CD4-positive, alpha-beta T cell treated with Interleukin-17A for 1 hour (primary cell): ENCODE measurements around the gene FBXL3.
A peak's percentile ranks its signal among the peaks of the same experiment; 100 is the strongest.

Source experiments
- DNase-seq: peaks from one replicate; pipeline ENCODE4 v3.0.0-alpha.2; 2020

The FBXL3 gene, protein sequence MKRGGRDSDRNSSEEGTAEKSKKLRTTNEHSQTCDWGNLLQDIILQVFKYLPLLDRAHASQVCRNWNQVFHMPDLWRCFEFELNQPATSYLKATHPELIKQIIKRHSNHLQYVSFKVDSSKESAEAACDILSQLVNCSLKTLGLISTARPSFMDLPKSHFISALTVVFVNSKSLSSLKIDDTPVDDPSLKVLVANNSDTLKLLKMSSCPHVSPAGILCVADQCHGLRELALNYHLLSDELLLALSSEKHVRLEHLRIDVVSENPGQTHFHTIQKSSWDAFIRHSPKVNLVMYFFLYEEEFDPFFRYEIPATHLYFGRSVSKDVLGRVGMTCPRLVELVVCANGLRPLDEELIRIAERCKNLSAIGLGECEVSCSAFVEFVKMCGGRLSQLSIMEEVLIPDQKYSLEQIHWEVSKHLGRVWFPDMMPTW

DNA sequence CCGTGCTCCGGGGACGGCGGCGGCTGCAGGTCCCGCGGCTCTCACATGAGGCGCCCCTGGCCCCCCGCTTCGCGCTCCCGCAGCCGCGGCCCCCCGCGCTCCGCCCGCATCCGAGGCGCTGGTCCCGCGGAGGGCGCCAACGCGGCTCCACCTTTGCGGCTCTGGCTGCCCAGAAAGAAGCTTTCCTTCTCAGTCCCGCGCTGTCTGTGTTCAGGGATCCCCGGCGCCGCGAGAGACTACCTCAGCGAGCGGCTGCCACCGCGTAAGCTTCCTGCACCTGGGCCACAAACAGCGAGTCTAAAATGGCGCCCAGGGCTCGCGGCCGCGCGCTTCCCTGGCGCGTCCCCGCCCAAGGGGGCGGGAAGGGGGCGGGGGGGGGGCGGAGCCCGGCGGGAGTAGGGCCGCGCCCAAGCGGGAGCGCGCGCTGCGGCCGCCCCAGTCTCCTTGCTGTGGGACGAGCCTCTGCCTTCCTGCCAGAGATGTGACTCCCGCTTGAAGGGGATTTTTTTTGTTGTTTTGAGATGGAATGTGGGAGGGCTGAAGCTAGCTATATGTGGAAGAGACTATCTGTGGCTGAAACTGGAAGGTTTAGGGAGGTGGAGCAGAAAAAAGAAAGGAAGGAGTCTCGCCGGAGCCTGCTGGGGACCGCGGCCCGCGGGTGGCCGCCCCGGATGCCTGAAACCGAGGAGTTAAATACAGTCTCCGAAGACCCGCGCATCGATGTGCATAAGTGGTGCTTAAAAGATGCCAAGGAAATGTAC is at the start of gene FBXL3:
Gene FBXL3 (minus strand): TSS at position 299 of the 761 bp plus-strand sequence. CDS start 5,299 bp downstream, outside the sequence.
- DNase-seq, result peak; percentile 88

DNA sequence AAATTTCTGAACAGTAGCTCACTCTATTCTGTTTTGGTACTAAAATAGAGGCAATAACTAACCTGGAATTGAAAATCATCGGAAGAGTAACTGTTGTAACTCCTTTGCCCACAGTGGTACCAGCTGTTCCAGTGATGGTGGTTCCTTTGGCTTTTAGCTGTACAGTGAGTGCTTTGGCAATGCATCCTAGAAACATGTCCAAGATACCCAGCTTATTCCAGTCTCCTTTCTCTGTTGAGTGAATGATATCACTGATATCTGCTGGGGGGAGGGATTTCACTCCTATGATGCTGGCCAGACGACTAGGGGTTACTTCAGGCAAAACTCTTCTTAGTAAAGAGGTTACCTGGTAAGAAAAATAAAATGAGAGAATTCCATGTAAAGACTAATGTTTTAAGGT is 40.6 kb upstream of the FBXL3 start:
- no peak for DNase-seq

DNA sequence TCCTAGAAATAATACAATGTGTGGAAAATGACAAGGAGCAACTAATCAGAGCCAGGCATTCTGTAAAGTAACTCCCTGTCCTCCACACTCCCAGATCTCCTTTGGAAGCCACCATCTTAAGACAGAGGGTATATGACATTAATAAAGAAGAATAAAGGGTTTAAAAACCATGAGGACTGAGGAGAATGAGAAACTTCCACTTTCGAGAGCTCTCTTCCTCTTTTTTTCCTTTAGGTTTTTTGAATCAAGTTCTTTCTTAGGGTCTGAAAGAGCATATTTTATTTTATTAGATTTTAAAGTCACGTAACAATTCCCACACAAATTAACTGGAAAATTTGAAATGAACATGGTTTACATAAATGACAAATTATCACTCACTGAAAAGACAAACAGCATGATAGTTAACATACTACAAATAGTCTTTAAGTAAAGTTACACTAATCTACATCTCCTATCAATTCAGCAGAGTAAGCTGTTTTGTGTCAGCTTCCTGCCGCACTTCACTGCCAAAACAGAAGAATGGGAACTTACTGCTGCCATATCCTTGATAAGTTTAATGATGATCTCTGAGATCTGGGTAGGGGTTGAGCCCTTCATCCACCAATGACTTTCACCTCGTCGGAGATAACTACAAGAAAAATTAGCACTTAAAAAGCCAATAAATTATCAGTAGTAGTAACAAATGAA is 38.6 kb upstream of the FBXL3 start:
- no peak for DNase-seq

DNA sequence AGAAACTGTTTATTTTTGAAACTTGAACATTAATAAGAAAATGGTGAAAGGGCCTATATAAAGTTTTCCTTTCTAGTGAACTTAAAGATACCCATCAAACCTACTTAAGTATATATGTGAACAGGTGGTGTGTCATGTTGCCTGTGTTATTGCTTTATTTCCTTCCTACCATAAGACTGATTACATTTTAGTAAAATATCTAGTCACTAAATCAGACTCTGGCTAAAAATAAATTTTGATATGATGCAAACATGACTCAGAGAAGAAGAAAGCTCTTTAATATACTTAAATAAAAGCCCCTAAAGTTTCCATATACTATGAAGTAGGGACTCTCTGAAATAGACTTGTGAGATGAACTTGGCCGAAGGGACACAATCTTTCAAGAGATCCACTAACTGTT is 35.1 kb upstream of the FBXL3 start:
- DNase-seq, result no peak

DNA sequence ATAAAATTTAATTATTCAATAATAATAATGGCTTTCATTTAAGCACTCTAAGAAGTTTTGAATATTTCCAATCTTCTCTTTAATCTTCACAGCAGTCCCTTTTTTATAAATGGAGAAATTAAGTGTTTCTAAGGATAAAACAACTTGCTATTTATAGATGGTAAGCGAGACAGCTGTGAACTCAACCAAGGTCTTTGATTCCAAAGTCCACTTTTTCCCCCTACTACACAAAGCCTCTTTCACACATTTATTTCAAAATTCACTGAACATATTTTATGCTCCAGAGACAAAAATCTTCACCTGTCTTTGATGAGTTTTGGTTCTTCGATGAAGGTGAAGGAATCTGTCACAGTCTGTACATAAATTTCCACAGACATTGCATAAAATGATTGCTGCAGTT is 34.4 kb upstream of the FBXL3 start:
- DNase-seq, result no peak

DNA sequence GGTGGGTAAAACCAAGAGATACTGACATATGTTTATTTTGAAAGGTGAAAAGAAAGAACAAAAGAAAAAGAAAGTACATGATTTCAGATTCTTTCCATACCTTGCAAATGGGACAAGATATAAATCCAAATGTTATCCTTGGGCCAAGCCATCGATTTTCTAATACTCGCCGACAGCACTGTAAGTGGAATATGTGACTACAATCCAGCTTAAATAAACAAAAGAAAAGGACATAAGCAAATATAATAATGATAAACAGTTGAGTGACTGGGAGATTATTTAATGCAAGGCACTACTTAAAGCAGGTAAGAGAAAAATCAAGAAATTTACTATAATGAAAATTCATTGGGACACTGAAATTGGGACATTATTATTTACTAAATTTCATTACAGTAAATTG is 29.9 kb upstream of the FBXL3 start:
- no peak for DNase-seq

DNA sequence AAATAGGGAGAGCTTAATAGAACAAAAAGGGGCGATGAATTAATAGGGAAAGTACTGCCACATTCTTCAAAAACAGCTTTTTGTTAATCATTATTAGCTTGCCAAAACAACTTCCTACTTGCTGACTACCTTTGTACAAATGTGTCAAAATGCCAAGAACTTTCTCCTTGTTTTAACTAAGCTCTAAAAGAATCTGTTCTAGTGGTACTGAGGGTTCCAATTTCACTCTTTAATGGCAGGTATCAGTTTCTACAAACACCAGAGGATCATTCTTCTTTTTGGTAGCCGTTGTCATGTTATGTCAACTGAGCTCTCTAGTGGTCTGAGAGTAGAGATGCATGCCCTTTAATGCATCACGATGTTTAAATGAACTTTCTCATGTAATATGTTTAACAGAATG is 29.4 kb upstream of the FBXL3 start:
- DNase-seq, result no peak

DNA sequence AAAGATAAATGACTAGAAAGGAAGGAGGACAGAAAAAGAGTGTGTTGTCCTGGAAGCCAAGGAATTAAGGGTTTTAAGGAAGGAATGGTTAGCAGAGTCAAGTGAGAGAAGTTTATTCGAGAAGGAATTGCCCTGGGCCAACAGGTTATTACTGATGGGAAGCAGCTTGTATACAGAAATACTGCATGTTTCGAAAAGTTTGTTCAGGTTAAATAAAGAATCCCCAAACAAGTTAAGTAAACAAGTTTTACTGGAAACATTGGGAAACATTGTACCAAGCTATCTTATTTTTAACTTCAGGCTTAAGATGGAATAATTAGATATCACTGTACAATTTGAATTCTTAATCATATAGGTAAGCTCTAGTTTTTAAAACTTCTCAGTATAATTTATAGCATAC is 28.2 kb upstream of the FBXL3 start:
- DNase-seq, result no peak

DNA sequence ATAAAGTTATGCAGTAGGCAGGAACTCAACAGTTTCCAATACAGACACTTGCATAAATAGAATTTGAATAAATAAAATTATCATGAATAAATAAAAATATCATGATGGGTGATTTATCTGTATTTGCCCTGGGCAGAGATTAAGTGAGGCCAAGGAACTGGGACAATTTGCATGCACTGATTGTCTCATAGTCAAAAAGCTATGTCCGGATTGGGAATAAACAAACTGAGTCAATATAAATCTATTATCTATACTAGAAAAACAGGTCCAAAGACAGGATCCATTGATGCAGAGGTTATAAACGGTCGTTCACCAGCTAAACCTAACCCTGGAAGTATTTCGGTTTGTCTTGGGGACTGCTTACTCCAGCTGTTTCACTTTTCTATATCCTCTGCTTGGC is 26.2 kb upstream of the FBXL3 start:
- DNase-seq, result no peak

DNA sequence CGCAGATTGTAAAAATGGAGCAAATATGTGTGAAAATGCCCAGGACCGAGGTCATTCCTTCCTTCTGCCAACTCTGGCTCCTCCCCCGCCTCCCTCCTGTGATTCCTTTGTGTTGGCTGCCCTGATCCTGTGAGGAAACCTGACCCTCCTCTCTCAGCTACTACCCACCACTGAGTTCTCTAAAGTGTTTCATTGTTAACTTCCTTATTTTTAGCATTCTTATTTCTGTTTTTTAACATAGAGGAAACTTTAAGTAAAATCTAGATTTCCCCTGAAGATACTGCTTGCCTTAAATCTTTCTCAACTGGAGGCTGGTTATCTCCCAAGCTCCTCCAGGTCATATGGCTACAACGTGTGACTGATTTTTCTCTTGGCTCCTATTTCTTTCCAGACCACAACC is 21.7 kb upstream of the FBXL3 start:
- DNase-seq, result no peak

DNA sequence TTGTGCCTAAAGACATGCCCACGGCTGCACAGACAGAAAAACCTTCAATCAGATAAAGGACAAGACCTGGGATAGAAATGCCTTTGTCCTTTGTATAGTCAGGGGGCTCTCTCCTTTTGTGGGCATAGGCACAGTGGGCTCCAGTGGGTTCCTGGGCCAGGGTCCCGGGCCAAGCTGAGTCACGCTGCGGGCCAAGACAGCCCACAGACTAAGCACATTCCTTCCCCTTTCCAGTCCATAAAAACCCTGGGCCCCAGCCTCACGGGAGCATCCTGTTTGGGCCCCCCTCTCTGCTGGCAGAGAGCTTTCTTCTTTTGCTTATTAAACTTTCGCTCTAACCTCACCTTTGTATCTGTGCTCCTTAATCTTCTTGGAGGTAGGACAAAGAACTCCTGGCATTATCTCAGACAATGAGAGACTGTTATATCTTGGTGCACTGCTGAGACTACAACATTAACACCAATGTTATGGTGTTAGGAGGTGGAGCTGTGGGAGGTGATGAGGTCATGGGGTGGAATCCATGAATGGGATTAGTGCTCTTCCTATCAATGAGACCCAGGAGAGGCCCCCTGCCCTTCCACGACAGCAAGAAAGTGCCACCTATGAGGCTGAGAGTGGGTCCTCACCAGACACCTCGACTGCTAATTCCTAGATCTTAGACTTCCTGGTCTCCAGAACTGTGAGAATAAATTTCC is 20.8 kb upstream of the FBXL3 start:
- DNase-seq, result no peak

DNA sequence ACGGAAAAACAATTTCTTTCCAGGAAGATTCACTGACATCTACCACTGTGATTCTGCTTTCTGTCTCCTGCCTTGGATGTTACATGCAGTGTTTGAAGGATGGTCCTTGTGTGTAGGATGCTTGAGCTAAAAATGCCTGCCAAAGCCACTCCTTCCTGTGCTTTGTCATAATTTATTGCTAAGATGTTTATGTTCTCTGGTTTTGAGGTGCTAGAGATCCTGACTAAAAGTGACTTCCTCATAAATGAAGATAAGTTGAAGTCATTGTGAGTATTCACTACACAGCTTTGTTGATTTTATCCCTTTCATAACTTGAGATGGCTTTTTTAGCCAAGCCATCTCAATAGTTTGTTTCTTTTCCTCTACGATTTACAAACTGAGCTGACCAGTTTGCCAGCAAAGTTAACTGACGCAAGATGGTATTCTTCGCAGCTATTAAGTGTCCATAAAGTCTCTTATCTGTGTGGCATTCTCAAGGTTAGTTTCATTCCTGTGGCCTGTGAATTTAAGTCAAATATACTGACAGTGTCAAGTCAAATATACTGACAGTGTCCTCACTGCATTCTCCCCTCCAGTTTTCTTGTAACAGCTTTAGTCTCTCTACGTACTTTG is 15.7 kb upstream of the FBXL3 start:
- DNase-seq, result no peak

DNA sequence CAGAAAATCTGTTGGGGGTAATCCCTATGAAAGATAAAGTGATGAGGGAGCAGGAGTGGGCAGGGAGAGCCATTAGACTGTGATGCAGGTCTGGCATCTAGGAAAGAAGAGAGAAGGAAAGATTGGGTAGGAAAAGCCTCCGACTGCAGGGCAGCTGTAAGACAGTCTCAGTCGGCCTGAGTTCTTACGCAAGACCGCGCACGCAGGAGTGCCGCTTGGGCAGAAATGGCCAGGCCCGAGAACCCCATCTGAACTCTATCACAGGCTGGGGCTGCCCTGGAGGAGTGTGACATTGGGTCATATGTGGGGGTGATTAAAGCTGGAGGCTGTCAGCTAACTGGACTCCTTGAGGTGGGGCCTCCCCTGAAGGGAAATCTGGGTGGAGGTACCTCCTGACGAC is 13.9 kb upstream of the FBXL3 start:
- DNase-seq, result no peak

DNA sequence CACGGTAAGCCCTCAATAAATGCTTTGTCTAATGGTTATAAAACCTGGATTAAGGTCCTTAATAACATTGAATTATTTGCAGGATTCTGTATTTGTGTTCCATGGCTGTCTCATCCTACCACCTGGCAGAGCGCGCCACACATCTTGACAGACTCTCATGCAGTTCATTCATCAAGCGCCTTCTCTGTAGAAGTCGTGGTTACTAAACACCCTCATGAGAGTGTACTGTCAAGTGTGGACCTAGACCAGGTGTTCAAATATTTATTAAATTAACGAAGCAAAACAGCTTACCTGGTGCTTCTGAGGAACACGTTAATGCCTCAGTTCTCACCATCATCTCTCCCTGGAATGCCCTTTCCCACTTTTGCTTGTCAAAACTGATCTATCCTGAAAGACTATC is 13.1 kb upstream of the FBXL3 start:
- DNase-seq, result no peak

DNA sequence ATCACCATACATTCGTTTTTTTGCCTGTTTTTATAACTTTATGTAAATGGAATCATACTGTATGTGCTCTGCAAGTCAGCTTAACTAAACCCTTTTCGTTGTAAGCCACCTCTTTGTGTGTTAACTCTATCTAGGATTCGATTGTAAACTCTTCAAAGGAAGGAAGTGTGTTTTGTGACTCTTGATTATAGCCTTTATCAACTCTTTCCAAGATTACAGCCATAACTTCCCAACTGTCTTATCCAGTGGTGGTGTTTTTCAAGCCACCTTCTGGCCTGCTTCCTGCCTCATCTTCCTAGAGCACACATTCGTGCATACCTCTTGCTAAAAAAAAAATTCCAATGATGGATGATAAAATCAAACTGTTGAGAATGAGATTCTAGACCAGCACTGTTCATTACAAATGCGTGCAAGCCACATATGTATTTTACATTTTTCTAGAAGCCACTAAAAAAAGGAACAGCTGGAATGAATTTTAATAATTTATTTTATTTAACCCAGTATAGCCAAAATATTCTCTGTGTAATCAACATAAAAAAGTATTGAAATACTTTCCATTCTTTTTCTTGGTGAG is 12.0 kb upstream of the FBXL3 start:
- DNase-seq, result no peak

DNA sequence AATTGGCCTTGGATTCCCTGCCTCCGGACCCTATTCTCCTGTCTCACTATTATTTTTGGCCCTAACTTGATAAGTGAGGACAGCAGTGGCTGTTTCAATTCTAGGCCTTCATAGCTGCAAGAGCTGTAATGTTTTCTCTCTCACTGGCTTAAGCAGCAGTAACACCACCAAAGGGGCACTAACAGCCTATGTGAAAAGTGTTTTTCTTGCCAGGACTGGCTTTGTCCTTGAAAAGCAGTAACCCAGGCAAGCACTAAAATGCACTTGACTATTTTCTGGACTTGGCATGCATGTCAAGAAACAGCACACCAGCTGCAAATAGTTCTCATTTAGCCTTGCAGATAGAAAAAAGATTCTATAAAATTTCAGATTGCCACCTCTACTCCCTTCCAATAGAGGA is 9.3 kb upstream of the FBXL3 start:
- no peak for DNase-seq

DNA sequence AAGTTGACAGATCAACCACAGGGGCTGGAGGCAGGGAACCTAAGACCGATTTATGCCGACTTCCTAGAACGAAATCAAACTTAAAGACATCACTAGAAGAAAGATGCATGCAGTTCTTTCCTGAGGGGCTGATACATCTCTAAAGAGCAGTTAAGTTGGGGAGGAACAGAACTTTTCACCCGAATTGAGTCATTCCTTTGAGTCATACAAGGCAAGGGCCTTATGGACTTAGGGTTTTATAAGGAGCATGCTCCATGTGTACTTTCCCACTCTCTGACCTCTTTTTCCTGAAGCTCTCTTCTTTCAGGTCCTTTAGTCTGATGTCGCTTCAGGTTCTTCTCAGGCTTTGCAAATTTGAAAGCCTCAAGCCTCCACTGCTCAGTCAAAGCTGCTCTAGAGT is 7.9 kb upstream of the FBXL3 start:
- no peak for DNase-seq

DNA sequence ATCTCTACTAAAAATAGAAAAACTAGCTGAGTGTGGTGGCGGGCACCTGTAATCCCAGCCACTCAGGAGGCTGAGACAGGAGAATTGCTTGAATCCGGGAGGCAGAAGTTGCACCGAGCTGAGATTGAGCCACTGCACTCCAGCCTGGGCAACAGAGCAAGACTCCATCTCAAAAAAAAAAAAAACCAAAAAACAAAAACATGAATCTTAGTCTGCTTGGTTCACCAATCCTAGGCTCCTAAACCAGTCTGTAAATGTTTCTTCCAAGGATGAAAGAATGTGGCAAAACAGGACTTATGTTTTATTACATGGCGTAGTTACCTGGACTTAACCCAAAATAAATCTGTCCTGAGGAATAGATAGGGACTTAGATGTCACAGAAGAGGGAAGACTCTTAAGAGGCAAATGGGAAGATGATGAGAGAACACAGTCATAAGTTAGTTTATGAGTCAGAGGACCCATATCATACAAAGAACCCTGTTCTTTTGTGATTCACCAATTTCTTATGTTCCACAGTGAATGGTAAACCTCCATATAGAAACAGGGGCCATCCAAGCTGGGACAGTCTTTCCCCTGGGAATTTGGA is 6.9 kb upstream of the FBXL3 start:
- DNase-seq, result no peak

DNA sequence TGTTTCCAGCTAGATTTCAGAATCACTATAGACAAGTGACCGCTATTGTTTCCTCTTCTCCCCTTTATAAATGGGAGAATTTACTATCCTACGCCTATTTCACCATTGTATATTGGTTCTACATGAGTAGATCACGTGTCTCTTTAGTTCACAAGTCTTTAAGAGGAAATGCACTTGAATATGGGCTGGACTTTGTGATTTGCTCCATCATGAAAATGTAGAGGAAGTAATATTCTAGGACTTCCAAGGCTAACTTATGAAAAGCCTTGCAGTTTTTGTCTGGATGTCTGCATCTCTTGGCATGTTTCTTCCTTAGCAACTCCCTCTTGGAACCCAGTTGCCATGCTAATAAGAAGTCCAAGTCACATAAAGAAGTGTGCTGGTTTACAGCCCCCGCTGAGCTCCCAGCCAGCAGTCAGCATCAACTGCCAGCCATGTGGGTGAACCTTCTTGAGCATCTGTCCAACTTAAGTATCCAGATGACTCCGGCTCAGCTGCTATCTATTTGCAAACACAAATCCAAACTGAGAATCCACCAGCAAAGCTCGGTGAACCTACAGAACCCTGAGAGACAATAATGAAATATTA is 4.8 kb upstream of the FBXL3 start:
- no peak for DNase-seq

DNA sequence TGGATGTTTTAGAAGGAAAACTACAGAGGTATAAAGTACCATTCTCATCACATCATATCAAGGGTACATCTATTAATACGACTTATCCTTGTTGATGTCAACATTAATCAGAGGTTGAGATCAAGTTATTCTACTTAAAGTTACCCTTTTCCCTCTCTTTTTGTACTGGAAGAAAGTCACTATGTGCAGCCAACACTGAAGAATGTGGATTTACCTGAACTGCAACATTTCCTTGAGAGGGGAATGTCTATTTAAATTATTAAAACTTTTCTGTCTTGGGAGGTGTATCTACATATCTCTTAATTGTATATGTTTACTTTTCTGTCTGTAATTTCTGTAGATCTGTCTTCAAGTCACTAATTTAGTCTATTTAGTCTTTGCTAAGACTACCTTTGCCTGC is 2.5 kb upstream of the FBXL3 start:
- DNase-seq, result no peak

DNA sequence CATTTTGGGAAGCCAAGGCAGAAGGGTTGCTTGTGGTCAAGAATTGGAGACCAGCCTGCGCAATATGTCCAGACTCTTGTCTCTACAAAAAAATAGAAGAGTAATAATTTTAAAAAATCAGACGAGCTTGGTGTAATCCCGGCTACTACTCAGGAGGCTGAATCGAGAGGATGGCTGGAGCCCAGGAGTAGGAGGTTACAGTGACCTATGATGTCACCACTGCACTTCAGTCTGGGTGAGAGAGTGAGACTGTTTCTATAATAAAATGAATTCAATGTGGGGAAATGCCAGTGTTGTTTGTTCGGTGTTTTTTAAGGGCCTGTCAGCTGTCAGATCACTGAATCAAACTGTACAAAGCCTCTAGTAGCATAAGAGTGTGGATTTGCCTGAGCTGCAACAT is 1.2 kb upstream of the FBXL3 start:
- no peak for DNase-seq
